ENCODE measurements around the gene AGXT2. TPM values are rescaled to one million over a fixed set of nuclear protein-coding genes. Genes with fewer than 3 reads are reported as not detected.
A peak's percentile ranks its signal among the peaks of the same experiment; 100 is the strongest.

The AGXT2 gene
- total and polyA plus RNA-seq, 2 of the 13 experiments (the other 11 are each of a cell fraction or from before 2014, with no cell fraction given): 0.04 to 0.13 TPM

DNA sequence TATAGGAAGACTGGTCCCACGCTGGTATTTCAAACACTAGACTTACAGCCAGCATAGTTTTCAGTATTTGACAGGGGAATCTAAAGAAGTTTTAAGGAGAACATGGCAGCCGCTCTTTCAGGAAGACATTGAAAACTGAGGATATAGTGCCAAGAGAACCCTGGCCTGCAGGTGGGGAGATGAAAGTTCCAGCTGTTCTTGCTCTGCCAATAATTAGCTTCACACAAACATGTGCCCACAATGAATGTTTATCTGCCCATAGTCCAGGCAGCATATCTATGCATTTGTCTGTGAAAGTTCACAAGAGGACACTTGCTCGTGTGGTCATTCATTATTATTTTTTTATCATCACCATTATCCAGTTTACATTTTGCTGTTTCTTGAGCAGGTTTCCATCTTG is 47.6 kb upstream of the AGXT2 start (continued):
- TF ChIP-seq, protein P1, sequence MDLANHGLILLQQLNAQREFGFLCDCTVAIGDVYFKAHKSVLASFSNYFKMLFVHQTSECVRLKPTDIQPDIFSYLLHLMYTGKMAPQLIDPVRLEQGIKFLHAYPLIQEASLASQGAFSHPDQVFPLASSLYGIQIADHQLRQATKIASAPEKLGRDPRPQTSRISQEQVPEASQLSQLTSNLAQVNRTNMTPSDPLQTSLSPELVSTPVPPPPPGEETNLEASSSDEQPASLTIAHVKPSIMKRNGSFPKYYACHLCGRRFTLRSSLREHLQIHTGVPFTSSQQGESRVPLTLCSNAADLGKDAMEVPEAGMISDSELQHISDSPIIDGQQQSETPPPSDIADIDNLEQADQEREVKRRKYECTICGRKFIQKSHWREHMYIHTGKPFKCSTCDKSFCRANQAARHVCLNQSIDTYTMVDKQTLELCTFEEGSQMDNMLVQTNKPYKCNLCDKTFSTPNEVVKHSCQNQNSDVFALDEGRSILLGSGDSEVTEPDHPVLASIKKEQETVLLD (CRISPR knock-in tag; IDR thresholded peaks at IDR 0.05; ENCODE audit: low read depth): no peak
- TF ChIP-seq ZNF550 (CRISPR knock-in tag; IDR thresholded peaks at IDR 0.05; ENCODE audit: borderline replicate concordance) (no peak), TAF15 (IDR thresholded peaks at IDR 0.05; ENCODE audit: low read depth, low read length, poor library complexity, severe bottlenecking) (no peak), PHF21A (CRISPR knock-in tag; IDR thresholded peaks at IDR 0.05) (no peak), MBNL3 (CRISPR knock-in tag; conservative IDR thresholded peaks at IDR 0.05) (no peak)
- TF ChIP-seq, protein P2, sequence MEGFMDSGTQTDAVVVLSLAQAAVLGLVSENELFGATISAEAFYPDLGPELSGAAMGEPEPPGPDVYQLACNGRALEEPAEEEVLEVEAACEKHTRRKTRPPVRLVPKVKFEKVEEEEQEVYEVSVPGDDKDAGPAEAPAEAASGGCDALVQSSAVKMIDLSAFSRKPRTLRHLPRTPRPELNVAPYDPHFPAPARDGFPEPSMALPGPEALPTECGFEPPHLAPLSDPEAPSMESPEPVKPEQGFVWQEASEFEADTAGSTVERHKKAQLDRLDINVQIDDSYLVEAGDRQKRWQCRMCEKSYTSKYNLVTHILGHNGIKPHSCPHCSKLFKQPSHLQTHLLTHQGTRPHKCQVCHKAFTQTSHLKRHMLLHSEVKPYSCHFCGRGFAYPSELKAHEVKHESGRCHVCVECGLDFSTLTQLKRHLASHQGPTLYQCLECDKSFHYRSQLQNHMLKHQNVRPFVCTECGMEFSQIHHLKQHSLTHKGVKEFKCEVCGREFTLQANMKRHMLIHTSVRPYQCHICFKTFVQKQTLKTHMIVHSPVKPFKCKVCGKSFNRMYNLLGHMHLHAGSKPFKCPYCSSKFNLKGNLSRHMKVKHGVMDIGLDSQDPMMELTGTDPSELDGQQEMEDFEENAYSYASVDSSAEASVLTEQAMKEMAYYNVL (CRISPR knock-in tag; IDR thresholded peaks at IDR 0.05; ENCODE audit: borderline replicate concordance): no peak
- TF ChIP-seq, protein P3, sequence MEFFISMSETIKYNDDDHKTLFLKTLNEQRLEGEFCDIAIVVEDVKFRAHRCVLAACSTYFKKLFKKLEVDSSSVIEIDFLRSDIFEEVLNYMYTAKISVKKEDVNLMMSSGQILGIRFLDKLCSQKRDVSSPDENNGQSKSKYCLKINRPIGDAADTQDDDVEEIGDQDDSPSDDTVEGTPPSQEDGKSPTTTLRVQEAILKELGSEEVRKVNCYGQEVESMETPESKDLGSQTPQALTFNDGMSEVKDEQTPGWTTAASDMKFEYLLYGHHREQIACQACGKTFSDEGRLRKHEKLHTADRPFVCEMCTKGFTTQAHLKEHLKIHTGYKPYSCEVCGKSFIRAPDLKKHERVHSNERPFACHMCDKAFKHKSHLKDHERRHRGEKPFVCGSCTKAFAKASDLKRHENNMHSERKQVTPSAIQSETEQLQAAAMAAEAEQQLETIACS (CRISPR knock-in tag; IDR thresholded peaks at IDR 0.05): no peak

DNA sequence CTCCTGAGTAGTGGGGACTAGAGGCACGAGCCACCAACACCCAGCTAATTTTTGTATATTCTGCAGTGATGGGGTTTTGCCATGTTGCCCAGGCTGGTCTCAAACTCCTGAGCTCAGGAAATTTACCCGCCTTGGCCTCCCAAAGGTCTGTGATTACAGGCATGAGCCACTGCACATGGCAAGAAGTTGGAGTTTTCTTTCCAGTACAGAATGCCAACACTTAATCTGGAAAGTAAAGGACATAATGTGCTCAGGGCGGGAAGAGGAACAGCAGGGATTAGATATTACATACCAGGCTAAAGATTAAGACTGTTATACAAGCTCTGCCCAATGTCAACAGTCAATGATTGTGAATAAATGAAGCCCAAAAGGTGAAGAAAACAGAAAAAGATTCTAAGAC is 47.2 kb upstream of the AGXT2 start:
- H3K4me3 ChIP-seq (replicated peaks in 1 of 3; ENCODE audit: insufficient read depth in 1 of 3, low read depth in 2 of 3, low read length in 3 of 3): no peak overlapping the region
- no peaks in the 10 kb centered on the region for H3K9me3 ChIP-seq (ENCODE audit: low read length)
- ChIA-PET CTCF (ENCODE audit: low intra/inter-chr PET ratio, low total read pairs) (interaction anchor here (1.3 to 1.8 kb wide), 2 partner anchors 88 to 107 kb away, joined by 3 read pairs; no protein-coding TSS in a partner anchor), POLR2A (no interaction called here)
- H2AFZ ChIP-seq (ENCODE audit: low read length): no peak overlapping the region
- H4K20me1 ChIP-seq (ENCODE audit: insufficient read depth, low read length): no peaks in the 10 kb centered on the region
- no peaks in the 10 kb centered on the region for H3K79me2 ChIP-seq (ENCODE audit: insufficient read depth, low read length)
- no peak for DNase-seq (ENCODE audit: low spot score)
- no peak overlapping the region for H3K9ac ChIP-seq (ENCODE audit: insufficient read depth, low read depth, low read length)
- no peak for FAIRE-seq
- WGBS (ENCODE audit: low lambda C conversion rate): 98% methylated on average over 2 of the region's 3 CpGs
- in situ Hi-C loops (cut with HindIII; ENCODE audit: extremely low pct_ligation_motif_present, low pct_unique_long_range_greater_than_20kb): loop anchor here (5.0 to 10.0 kb wide), 2 partner anchors 102 to 500 kb away; no protein-coding TSS in a partner anchor
- peaks cover 19% of the 10 kb centered on the region for H3K4me1 ChIP-seq (ENCODE audit: insufficient read depth, low read length)
- TF ChIP-seq, protein P4, sequence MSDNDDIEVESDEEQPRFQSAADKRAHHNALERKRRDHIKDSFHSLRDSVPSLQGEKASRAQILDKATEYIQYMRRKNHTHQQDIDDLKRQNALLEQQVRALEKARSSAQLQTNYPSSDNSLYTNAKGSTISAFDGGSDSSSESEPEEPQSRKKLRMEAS (IDR thresholded peaks at IDR 0.05): 0 out of 2 replicates have a peak, but pooled peaks have one; percentile 6
- TF ChIP-seq DPF2 (CRISPR knock-in tag; IDR thresholded peaks at IDR 0.05; ENCODE audit: borderline replicate concordance, low read depth): no peak
- no peak for ATAC-seq
- H3K27ac ChIP-seq (ENCODE audit: extremely low read length, insufficient read depth, low read length): no peak overlapping the region
- no peak overlapping the region for H3K4me2 ChIP-seq (ENCODE audit: low read depth, low read length)
- H3K27me3 ChIP-seq (ENCODE audit: control insufficient read depth in 1 of 2, insufficient read depth in 2 of 2, low read length in 2 of 2): no peaks in the 10 kb centered on the region
- intact Hi-C loops (cut with micrococcal nuclease; ENCODE audit: unreplicated experiment): no loop called here
- no TSS peak for BruUV-seq (replicated peaks)
- no peaks in the 10 kb centered on the region for H3K36me3 ChIP-seq (replicated peaks in 1 of 2; ENCODE audit: control insufficient read depth in 1 of 2, insufficient read depth in 2 of 2, low read length in 2 of 2)
